ENCODE measurements around the gene GRK4. TPM values are rescaled to one million over a fixed set of nuclear protein-coding genes. Genes with fewer than 3 reads are reported as not detected.

GRK4 gene
- polyA plus RNA-seq, 1 of the 3 experiments (the other 2 are of a cell fraction), result 2.7 TPM

- Histone ChIP-seq H3K9me2 (no peaks in the 10 kb centered on the region), H3K27ac (ENCODE audit: low read depth in 2 of 2, low read length in 1 of 2) (no peak overlapping the region), H3K36me3 (replicated peaks in 1 of 2; ENCODE audit: control insufficient read depth in 1 of 2, insufficient read depth in 2 of 2, low read length in 1 of 2) (peaks cover 36 to 79% of the 10 kb centered on the region in 2 experiments), H3K9me3 (no peaks in the 10 kb centered on the region), H3K9ac (no peak overlapping the region), H3K79me2 (ENCODE audit: insufficient read depth) (peaks cover 18% of the 10 kb centered on the region; the same call in 1 of the 2 replicates), H2AFZ (ENCODE audit: low read depth) (no peak overlapping the region), H4K20me1 (ENCODE audit: insufficient read depth) (0 out of 2 replicates have a peak, but pooled peaks cover 15% of the 10 kb centered on the region), H3K4me2 (no peak overlapping the region), H3K4me1 (ENCODE audit: control insufficient read depth in 1 of 2, insufficient read depth in 2 of 2, low read depth in 1 of 2, low read length in 1 of 2) (peaks cover 5 to 15% of the 10 kb centered on the region in 2 experiments; a peak in 3 of 4 replicates), H3K27me3 (ENCODE audit: insufficient read depth) (no peaks in the 10 kb centered on the region), H3F3A (replicated peaks; ENCODE audit: insufficient read depth) (peaks cover 9% of the 10 kb centered on the region), H3K4me3 (ENCODE audit: low read depth in 2 of 2, low read length in 1 of 2) (no peak overlapping the region)
- WGBS (ENCODE audit: low lambda C conversion rate), result 98% methylated on average over 17 of the region's 24 CpGs
- DNase-seq, result no peak
- POLR2A ChIA-PET, result no interaction called here
- TF ChIP-seq GABPA (IDR thresholded peaks at IDR 0.05; ENCODE audit: low read depth) (no peak), POLR2AphosphoS5 (IDR thresholded peaks at IDR 0.05; ENCODE audit: low read depth, low read length) (no peak; the same call in 1 of the 2 replicates), TCF12 (IDR thresholded peaks at IDR 0.05) (no peak), ZBTB33 (IDR thresholded peaks at IDR 0.05; ENCODE audit: borderline replicate concordance, low read depth) (no peak), MXI1 (IDR thresholded peaks at IDR 0.05; ENCODE audit: low read depth, low read length) (no peak), SIN3A (IDR thresholded peaks at IDR 0.05; ENCODE audit: borderline replicate concordance, low read depth, low read length) (no peak), FOXJ3 (CRISPR knock-in tag; IDR thresholded peaks at IDR 0.05) (no peak)
- CTCF ChIA-PET, result interaction anchor here (1.3 to 1.4 kb wide), 2 partner anchors 13 to 721 kb away, joined by 4 to 5 read pairs; no protein-coding TSS in a partner anchor
These were observed 22.0 kb upstream of the GRK4 start for GRCh38 chr4:2941138-2942036.

GRCh38 chr4:2942037-2942531, 21.3 kb upstream of the GRK4 start:
- no peak for TF ChIP-seq RAD21 (IDR thresholded peaks at IDR 0.05; ENCODE audit: low read length)
- TF ChIP-seq FOSL2 (IDR thresholded peaks at IDR 0.05; ENCODE audit: borderline replicate concordance, low read depth), result no peak
- TF ChIP-seq NFIC (IDR thresholded peaks at IDR 0.05; ENCODE audit: borderline replicate concordance), result no peak
- 0 out of 2 replicates have a peak, but pooled peaks have one; percentile 2 for TF ChIP-seq PBX3 (IDR thresholded peaks at IDR 0.05)
- no peak for TF ChIP-seq EZH2phosphoT487 (IDR thresholded peaks at IDR 0.05; ENCODE audit: borderline replicate concordance, low read depth)
- no peak for TF ChIP-seq GATA2 (CRISPR knock-in tag; IDR thresholded peaks at IDR 0.05)
- TF ChIP-seq JUND (IDR thresholded peaks at IDR 0.05), result no peak
- Histone ChIP-seq H3F3A (replicated peaks; ENCODE audit: insufficient read depth) (peaks cover 3% of the 10 kb centered on the region), H3K27ac (ENCODE audit: low read depth in 2 of 2, low read length in 1 of 2) (no peak overlapping the region), H3K9me2 (no peaks in the 10 kb centered on the region), H3K9me3 (no peaks in the 10 kb centered on the region), H3K4me1 (ENCODE audit: control insufficient read depth in 1 of 2, insufficient read depth in 2 of 2, low read depth in 1 of 2, low read length in 1 of 2) (peaks cover 0 to 8% of the 10 kb centered on the region in 2 experiments; a peak in 1 of 4 replicates), H4K20me1 (ENCODE audit: insufficient read depth) (0 out of 2 replicates have a peak, but pooled peaks cover 8% of the 10 kb centered on the region), H3K9ac (no peak overlapping the region), H3K36me3 (replicated peaks in 1 of 2; ENCODE audit: control insufficient read depth in 1 of 2, insufficient read depth in 2 of 2, low read length in 1 of 2) (peaks cover 39 to 82% of the 10 kb centered on the region in 2 experiments), H2AFZ (ENCODE audit: low read depth) (no peak overlapping the region), H3K79me2 (ENCODE audit: insufficient read depth) (peaks cover 11% of the 10 kb centered on the region; the same call in 1 of the 2 replicates), H3K4me3 (ENCODE audit: low read depth in 2 of 2, low read length in 1 of 2) (no peak overlapping the region), H3K27me3 (ENCODE audit: insufficient read depth) (no peaks in the 10 kb centered on the region), H3K4me2 (no peak overlapping the region)
- no peak for DNase-seq
- ChIA-PET POLR2A (no interaction called here), CTCF (interaction anchor here (1.3 to 1.4 kb wide), 2 partner anchors 12 to 722 kb away, joined by 4 to 5 read pairs; no protein-coding TSS in a partner anchor)
- 96% methylated on average over 17 of the region's 21 CpGs for WGBS (ENCODE audit: low lambda C conversion rate)
